SH-SY5Y (cell line): ENCODE data around the gene SORCS3.

Experiments
- GATA2 ChIP-seq: IDR thresholded peaks from 2 replicates; pipeline ENCODE4 v1.6.1; 2011; ENCODE audit warnings: mild to moderate bottlenecking, low read depth, low read length
- GATA3 ChIP-seq: IDR thresholded peaks from 2 replicates; pipeline ENCODE4 v1.6.1; 2011; ENCODE audit warnings: low read depth, mild to moderate bottlenecking, low read length, moderate library complexity

DNA sequence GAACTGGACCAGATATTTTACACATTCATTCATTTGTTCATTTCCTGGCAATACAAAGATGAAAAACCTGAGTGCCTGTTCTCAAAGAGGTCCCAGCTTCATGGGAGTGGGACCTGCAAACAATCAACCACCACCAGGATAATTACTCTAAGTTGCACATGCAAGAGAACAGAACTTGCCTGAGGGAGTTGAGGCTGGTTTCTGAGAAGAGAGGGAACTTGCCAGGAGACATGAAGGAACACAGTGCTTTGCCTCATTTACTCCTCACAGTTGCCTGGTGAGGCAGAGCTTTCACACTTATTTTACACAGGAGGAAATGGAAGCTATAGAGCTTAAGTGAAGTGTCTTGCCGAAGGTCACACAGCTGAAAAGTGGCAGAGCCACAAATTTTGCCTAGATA lies 170.1 kb downstream of the SORCS3 start:
- TF ChIP-seq GATA2 (no peak), GATA3 (no peak)
